ENCODE results near the gene IL21R. TPM values are rescaled to one million over a fixed set of nuclear protein-coding genes. Genes with fewer than 3 reads are reported as not detected.

IL21R gene
- total RNA-seq, 2 experiments from 2014 or later: 34.5 to 34.8 TPM

DNA sequence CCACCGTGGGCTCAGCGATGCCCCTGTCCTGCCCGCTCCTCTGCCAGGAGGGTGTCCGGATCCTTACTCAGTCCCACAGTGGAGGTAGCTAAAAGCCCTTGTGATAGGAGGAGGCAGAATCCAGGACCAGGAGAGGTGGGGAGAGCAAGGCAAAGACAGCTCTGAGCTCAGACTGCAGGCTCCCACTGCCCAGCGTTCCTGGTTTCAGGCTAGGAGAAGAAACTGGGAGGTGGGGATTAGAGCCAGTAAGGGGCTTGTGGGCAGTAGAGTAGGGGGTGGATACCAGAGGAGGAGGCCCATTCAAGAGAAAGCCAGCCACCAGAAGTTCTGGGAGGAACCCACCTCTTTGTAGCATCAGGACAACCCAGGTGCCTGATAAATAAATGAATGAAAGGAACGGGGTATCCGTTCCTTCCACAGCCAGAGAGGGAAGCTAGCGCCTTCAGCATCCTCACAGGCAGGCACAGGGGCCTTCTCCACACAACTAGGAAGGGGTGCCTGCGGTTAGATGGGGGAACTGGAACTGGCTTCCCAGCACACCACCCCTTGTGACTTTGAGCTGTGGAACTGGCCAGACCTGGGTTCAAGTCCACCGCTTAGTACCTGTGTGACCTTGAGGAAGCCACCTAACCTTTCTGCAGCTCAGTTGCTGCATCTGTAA is 2.3 kb downstream of the IL21R start:
- H3K4me3 Mint-ChIP-seq: peak overlapping the region; percentile 98
- H3K27me3 Mint-ChIP-seq: no peaks in the 10 kb centered on the region
- Histone ChIP-seq H3K27me3 (ENCODE audit: control insufficient read depth in 1 of 2, insufficient read depth in 2 of 2, low read length in 2 of 2) (no peaks in the 10 kb centered on the region), H3K27ac (ENCODE audit: low read depth in 1 of 2, low read length in 2 of 2) (peak overlapping the region; percentile 81 to 94), H3K9me3 (ENCODE audit: control insufficient read depth in 1 of 2, insufficient read depth in 1 of 2, low read length in 2 of 2) (no peaks in the 10 kb centered on the region), H3K4me1 (ENCODE audit: insufficient read depth, low read length) (peaks cover 81% of the 10 kb centered on the region), H3K36me3 (ENCODE audit: insufficient read depth, low read length) (peaks cover 6% of the 10 kb centered on the region), H3K4me3 (ENCODE audit: low read length) (peak overlapping the region; percentile 99)
- H3K36me3 Mint-ChIP-seq (ENCODE audit: low read depth): peaks cover 54% of the 10 kb centered on the region
- ChIA-PET CTCF (interaction anchor here (0.9 to 5.5 kb wide), 3 partner anchors 49 to 170 kb away, joined by 3 to 25 read pairs (median 3); no protein-coding TSS in a partner anchor), POLR2A (interaction anchor here (0.8 to 9.2 kb wide), 18 partner anchors 17 to 235 kb away, joined by 3 to 134 read pairs (median 4); partner anchors contain the start of gene KDM8)
- peaks cover 95% of the 10 kb centered on the region for H3K4me1 Mint-ChIP-seq (ENCODE audit: low read depth)
- DNase-seq (peak in 3 of 14 experiments; percentile 20 to 35 (median 30)), ATAC-seq (ENCODE audit: poor library complexity) (no peak)
- TF ChIP-seq, protein P1, sequence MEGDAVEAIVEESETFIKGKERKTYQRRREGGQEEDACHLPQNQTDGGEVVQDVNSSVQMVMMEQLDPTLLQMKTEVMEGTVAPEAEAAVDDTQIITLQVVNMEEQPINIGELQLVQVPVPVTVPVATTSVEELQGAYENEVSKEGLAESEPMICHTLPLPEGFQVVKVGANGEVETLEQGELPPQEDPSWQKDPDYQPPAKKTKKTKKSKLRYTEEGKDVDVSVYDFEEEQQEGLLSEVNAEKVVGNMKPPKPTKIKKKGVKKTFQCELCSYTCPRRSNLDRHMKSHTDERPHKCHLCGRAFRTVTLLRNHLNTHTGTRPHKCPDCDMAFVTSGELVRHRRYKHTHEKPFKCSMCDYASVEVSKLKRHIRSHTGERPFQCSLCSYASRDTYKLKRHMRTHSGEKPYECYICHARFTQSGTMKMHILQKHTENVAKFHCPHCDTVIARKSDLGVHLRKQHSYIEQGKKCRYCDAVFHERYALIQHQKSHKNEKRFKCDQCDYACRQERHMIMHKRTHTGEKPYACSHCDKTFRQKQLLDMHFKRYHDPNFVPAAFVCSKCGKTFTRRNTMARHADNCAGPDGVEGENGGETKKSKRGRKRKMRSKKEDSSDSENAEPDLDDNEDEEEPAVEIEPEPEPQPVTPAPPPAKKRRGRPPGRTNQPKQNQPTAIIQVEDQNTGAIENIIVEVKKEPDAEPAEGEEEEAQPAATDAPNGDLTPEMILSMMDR (IDR thresholded peaks at IDR 0.05): no peak
- peak overlapping the region; percentile 90 for H3K27ac Mint-ChIP-seq
- intact Hi-C loops (cut with DNase I, micrococcal nuclease): loop anchor here in 1 of 2 experiments (2.0 to 5.0 kb wide), 2 partner anchors 25 to 37 kb away; no protein-coding TSS in a partner anchor
- H3K9me3 Mint-ChIP-seq: no peaks in the 10 kb centered on the region

- intact Hi-C loops (cut with DNase I, micrococcal nuclease): loop anchor here in 1 of 2 experiments (2.0 kb wide), 2 partner anchors 15 to 27 kb away; no protein-coding TSS in a partner anchor
- TF ChIP-seq, protein P1 (IDR thresholded peaks at IDR 0.05): no peak
- POLR2A ChIA-PET: interaction anchor here (1.0 to 9.2 kb wide), 18 partner anchors 13 to 236 kb away, joined by 3 to 134 read pairs (median 5); partner anchors contain the start of gene KDM8
Observed at GRCh38 chr16:27405546-27406451, 3.8 kb downstream of the IL21R start.

More at GRCh38 chr16:27405546-27406451, 3.8 kb downstream of the IL21R start:
- peak in 7 of 14 experiments; percentile 19 to 62 (median 46) for DNase-seq
- H3K9me3 Mint-ChIP-seq: peaks cover 2% of the 10 kb centered on the region
- peak overlapping the region; percentile 99 for H3K4me3 ChIP-seq (ENCODE audit: low read length)
- H3K36me3 Mint-ChIP-seq (ENCODE audit: low read depth): peaks cover 68% of the 10 kb centered on the region
- H3K27me3 Mint-ChIP-seq: no peaks in the 10 kb centered on the region
- peak overlapping the region; percentile 90 for H3K27ac Mint-ChIP-seq
- peak overlapping the region; percentile 98 for H3K4me3 Mint-ChIP-seq
- peak overlapping the region; percentile 37 to 66 for H3K27ac ChIP-seq (ENCODE audit: low read depth in 1 of 2, low read length in 2 of 2)
- peaks cover 99% of the 10 kb centered on the region for H3K4me1 Mint-ChIP-seq (ENCODE audit: low read depth)
- ATAC-seq (ENCODE audit: poor library complexity): no peak
- CTCF ChIA-PET: interaction anchor here (0.5 to 5.5 kb wide), 5 partner anchors 46 to 237 kb away, joined by 3 to 25 read pairs (median 5); no protein-coding TSS in a partner anchor
- H3K36me3 ChIP-seq (ENCODE audit: insufficient read depth, low read length): peaks cover 8% of the 10 kb centered on the region
- H3K9me3 ChIP-seq (ENCODE audit: control insufficient read depth in 1 of 2, insufficient read depth in 1 of 2, low read length in 2 of 2): no peaks in the 10 kb centered on the region
- H3K27me3 ChIP-seq (ENCODE audit: control insufficient read depth in 1 of 2, insufficient read depth in 2 of 2, low read length in 2 of 2): no peaks in the 10 kb centered on the region
- H3K4me1 ChIP-seq (ENCODE audit: insufficient read depth, low read length): peaks cover 79% of the 10 kb centered on the region

All from CD4-positive, alpha-beta T cell (primary cell).